HS-5 (cell line): Measurements from ENCODE around the gene CCDC78.

Experiments used
- DNase-seq: peaks from one replicate; pipeline ENCODE4 v3.0.0-alpha.2; 2012; ENCODE audit warnings: low read depth

CCDC78 gene

GRCh38 chr16:723695-724094 is 2.5 kb downstream of the CCDC78 start:
- DNase-seq: no peak

- DNase-seq: no peak
Measured at GRCh38 chr16:722835-723633, 3.2 kb downstream of the CCDC78 start.

GRCh38 chr16:721765-722540 is 4.3 kb downstream of the CCDC78 start:
- DNase-seq: no peak

GRCh38 chr16:720990-721764 is 5.1 kb downstream of the CCDC78 start, which contains the start of gene ANTKMT:
Gene ANTKMT, plus strand, starts transcription at chr16:721146. Its CDS starts 129 bp downstream, at chr16:721275.
- no peak for DNase-seq

GRCh38 chr16:720447-720989 is 5.7 kb downstream of the CCDC78 start:
- no peak for DNase-seq

- DNase-seq: no peak
Measured at GRCh38 chr16:719815-720446, 6.3 kb downstream of the CCDC78 start.

- no peak for DNase-seq
Measured at GRCh38 chr16:718922-719321, 7.3 kb downstream of the CCDC78 start.

- DNase-seq: no peak
Measured at GRCh38 chr16:718389-718788, 7.9 kb downstream of the CCDC78 start.

- no peak for DNase-seq
Measured at GRCh38 chr16:717450-718245, 8.6 kb downstream of the CCDC78 start.

GRCh38 chr16:716768-717325 is 9.4 kb downstream of the CCDC78 start:
- DNase-seq: no peak

- DNase-seq: no peak
Measured at GRCh38 chr16:716200-716568, 10.1 kb downstream of the CCDC78 start.

- no peak for DNase-seq
Measured at GRCh38 chr16:715477-716199, 10.6 kb downstream of the CCDC78 start.

- no peak for DNase-seq
Measured at GRCh38 chr16:714558-715476, 11.4 kb downstream of the CCDC78 start, which contains the start of gene METRN. Gene METRN, plus strand, starts transcription at chr16:715118. Its CDS starts 172 bp downstream, at chr16:715290.

- no peak for DNase-seq
Measured at GRCh38 chr16:714079-714478, 12.2 kb downstream of the CCDC78 start.

- peak; percentile 95 for DNase-seq
Measured at GRCh38 chr16:712740-713250, 13.4 kb downstream of the CCDC78 start.

GRCh38 chr16:711548-712320 is 14.5 kb downstream of the CCDC78 start:
- DNase-seq: no peak

GRCh38 chr16:711084-711483 is 15.2 kb downstream of the CCDC78 start:
- no peak for DNase-seq
